ENCODE results near the gene FMO4.
"Not testable (repeated sequence)": the region's sequence is repeated elsewhere in the genome, so short reads cannot be mapped to it uniquely, and the experiment has no call there.

The FMO4 gene

GRCh38 chr1:171389171-171389570 is 75.2 kb downstream of the FMO4 start:
- H3K9ac ChIP-seq (ENCODE audit: low read length), result no peak overlapping the region
- H3K4me3 ChIP-seq (ENCODE audit: low read length), result no peak overlapping the region
- no peaks in the 10 kb centered on the region for H3K36me3 ChIP-seq (ENCODE audit: control insufficient read depth, insufficient read depth, low read length, severe bottlenecking)
- H3K4me1 ChIP-seq (ENCODE audit: control insufficient read depth, insufficient read depth, low read length), result no peaks in the 10 kb centered on the region
- H3K9me3 ChIP-seq (ENCODE audit: control insufficient read depth, low read length), result no peaks in the 10 kb centered on the region
- H3K27me3 ChIP-seq (replicated peaks; ENCODE audit: control insufficient read depth, insufficient read depth, low read length), result no peaks in the 10 kb centered on the region
- DNase-seq (ENCODE audit: low read depth), result no peak

- not testable (repeated sequence) for H3K36me3 ChIP-seq (ENCODE audit: control insufficient read depth, insufficient read depth, low read length, severe bottlenecking); H3K4me1 ChIP-seq (ENCODE audit: control insufficient read depth, insufficient read depth, low read length); H3K4me3 ChIP-seq (ENCODE audit: low read length); H3K9ac ChIP-seq (ENCODE audit: low read length); H3K9me3 ChIP-seq (ENCODE audit: control insufficient read depth, low read length); DNase-seq (ENCODE audit: low read depth); H3K27me3 ChIP-seq (replicated peaks; ENCODE audit: control insufficient read depth, insufficient read depth, low read length)
Observed at GRCh38 chr1:171390740-171391139, 76.8 kb downstream of the FMO4 start.

Measured in adipocyte (in vitro differentiated cells).